Tibial nerve (tissue), 4 donors: ENCODE measurements around the gene KATNAL2. TPM values are rescaled to one million over a fixed set of nuclear protein-coding genes. Genes with fewer than 3 reads are reported as not detected.
A peak's percentile ranks its signal among the peaks of the same experiment; 100 is the strongest.

Experiments
- DNase-seq, 2 donors: peaks; one replicate each; pipeline ENCODE4 v3.0.0-alpha.2; 2019; ENCODE audit warnings: low spot score in 2 of 2
- H3K27ac ChIP-seq, 4 donors: fragments of 200-600 bp; sonication (generic) in 3 of 4; one replicate each; pipeline ENCODE4 v1.5.1; 2017 to 2019; ENCODE audit warnings: mild to moderate bottlenecking in 1 of 4
- H3K27me3 ChIP-seq, 2 donors: fragments of 200-600 bp; sonication (generic) in 1 of 2; one replicate each; pipeline versions ENCODE4 v1.5.1 to v1.6.0; 2017 to 2019
- H3K36me3 ChIP-seq, 3 donors: fragments of 200-600 bp; sonication (generic); one replicate each; pipeline ENCODE4 v1.5.1; 2018 to 2019
- H3K4me1 ChIP-seq, 4 donors: fragments of 200-600 bp; sonication (generic) in 3 of 4; one replicate each; pipeline ENCODE4 v1.5.1; 2017 to 2019
- H3K4me3 ChIP-seq, 4 donors: fragments of 200-600 bp; sonication (generic) in 3 of 4; one replicate each; pipeline ENCODE4 v1.5.1; 2017 to 2019; ENCODE audit warnings: mild to moderate bottlenecking in 1 of 4, moderate library complexity in 1 of 4
- H3K9me3 ChIP-seq, 4 donors: fragments of 200-600 bp; sonication (generic) in 3 of 4; one replicate each; pipeline ENCODE4 v1.5.1; 2017 to 2019
- CTCF ChIP-seq, 5 experiments: fragments of 200-600 bp in 3 of 5; fragments of 450-650 bp in 2 of 5; sonication (generic) in 3 of 5; IDR thresholded peaks; one replicate each; pipeline ENCODE4 v1.5.1; 2016 to 2019; ENCODE audit warnings: antibody characterized with exemption in 5 of 5, mild to moderate bottlenecking in 3 of 5, moderate library complexity in 2 of 5
- EP300 ChIP-seq, 2 donors: sonication (generic); formaldehyde crosslinking; IDR thresholded peaks; one replicate each; pipeline ENCODE4 v1.6.1; 2017; ENCODE audit warnings: antibody characterized with exemption in 2 of 2, mild to moderate bottlenecking in 1 of 2
- POLR2A ChIP-seq, 2 donors: fragments of 450-650 bp; IDR thresholded peaks; one replicate each; pipeline ENCODE4 v1.6.1; 2017; ENCODE audit warnings: antibody characterized with exemption in 2 of 2, mild to moderate bottlenecking in 2 of 2, moderate library complexity in 2 of 2
- WGBS, 2 donors: methylation state at CpG; one replicate each; pipeline ENCODE4 v1.1.5; 2018; 5-methylcytosine and 5-hydroxymethylcytosine counted together
- total RNA-seq, 4 donors: library from RNA; depleted of rRNA; stranded (reverse); fragments of >200 nt; gene quantifications; one replicate each; pipeline ENCODE4 v1.1.0, GENCODE V29; 2016

KATNAL2 gene
- total RNA-seq, 4 donors from 2014 or later: 2.4 to 11.7 (median 7.8) TPM

GRCh38 chr18:47087676-47088075 is 170.3 kb downstream of the KATNAL2 start:
- no peak for DNase-seq

GRCh38 chr18:47095810-47096209 is 178.4 kb downstream of the KATNAL2 start:
- DNase-seq: no peak
- TF ChIP-seq EP300 (IDR thresholded peaks at IDR 0.05): no peak
- no peak for TF ChIP-seq CTCF (IDR thresholded peaks at IDR 0.05)
- no peak for TF ChIP-seq POLR2A (IDR thresholded peaks at IDR 0.05)
- Histone ChIP-seq H3K4me3 (no peak overlapping the region), H3K27me3 (no peaks in the 10 kb centered on the region), H3K9me3 (no peaks in the 10 kb centered on the region), H3K36me3 (peaks cover 0 to 5% (median 0%) of the 10 kb centered on the region in 3 donors), H3K27ac (no peak overlapping the region), H3K4me1 (peaks cover 0 to 4% (median 0%) of the 10 kb centered on the region in 4 donors)
- WGBS, 2 donors: 65 to 66% methylated on average over 3 of the region's 3 CpGs

More at GRCh38 chr18:47087676-47088075, 170.3 kb downstream of the KATNAL2 start:
- H3K27ac ChIP-seq: no peak overlapping the region
- H3K9me3 ChIP-seq: no peaks in the 10 kb centered on the region
- 65 to 68% methylated on average over 5 of the region's 5 CpGs for WGBS, 2 donors
- no peaks in the 10 kb centered on the region for H3K4me1 ChIP-seq
- H3K27me3 ChIP-seq: no peaks in the 10 kb centered on the region
- peaks cover 0 to 8% (median 0%) of the 10 kb centered on the region in 3 donors for H3K36me3 ChIP-seq
- H3K4me3 ChIP-seq: no peak overlapping the region
- TF ChIP-seq EP300 (IDR thresholded peaks at IDR 0.05): no peak
- no peak for TF ChIP-seq POLR2A (IDR thresholded peaks at IDR 0.05)
- no peak for TF ChIP-seq CTCF (IDR thresholded peaks at IDR 0.05)

GRCh38 chr18:47100212-47100831 is 182.9 kb downstream of the KATNAL2 start:
- 33 to 37% methylated on average over 12 of the region's 12 CpGs for WGBS, 2 donors
- Histone ChIP-seq H3K36me3 (peaks cover 0 to 29% (median 0%) of the 10 kb centered on the region in 3 donors), H3K27me3 (no peaks in the 10 kb centered on the region), H3K4me3 (no peak overlapping the region), H3K27ac (no peak overlapping the region), H3K9me3 (no peaks in the 10 kb centered on the region), H3K4me1 (peaks cover 0 to 4% (median 0%) of the 10 kb centered on the region in 4 donors)
- peak; percentile 31 to 60 for DNase-seq
- no peak for TF ChIP-seq POLR2A (IDR thresholded peaks at IDR 0.05)
- no peak for TF ChIP-seq EP300 (IDR thresholded peaks at IDR 0.05)
- TF ChIP-seq CTCF (IDR thresholded peaks at IDR 0.05): peak; percentile 50 to 67 (median 60)

- Histone ChIP-seq H3K27ac (no peak overlapping the region), H3K36me3 (peaks cover 0 to 98% (median 6%) of the 10 kb centered on the region in 3 donors), H3K27me3 (no peaks in the 10 kb centered on the region), H3K4me3 (no peak overlapping the region), H3K9me3 (no peaks in the 10 kb centered on the region), H3K4me1 (no peaks in the 10 kb centered on the region)
- no peak for TF ChIP-seq EP300 (IDR thresholded peaks at IDR 0.05)
- no peak for TF ChIP-seq POLR2A (IDR thresholded peaks at IDR 0.05)
- TF ChIP-seq CTCF (IDR thresholded peaks at IDR 0.05): no peak
- 83 to 84% methylated on average over 3 of the region's 3 CpGs for WGBS, 2 donors
- DNase-seq: no peak
Observed at GRCh38 chr18:47108373-47108772, 191.0 kb downstream of the KATNAL2 start.

DNA sequence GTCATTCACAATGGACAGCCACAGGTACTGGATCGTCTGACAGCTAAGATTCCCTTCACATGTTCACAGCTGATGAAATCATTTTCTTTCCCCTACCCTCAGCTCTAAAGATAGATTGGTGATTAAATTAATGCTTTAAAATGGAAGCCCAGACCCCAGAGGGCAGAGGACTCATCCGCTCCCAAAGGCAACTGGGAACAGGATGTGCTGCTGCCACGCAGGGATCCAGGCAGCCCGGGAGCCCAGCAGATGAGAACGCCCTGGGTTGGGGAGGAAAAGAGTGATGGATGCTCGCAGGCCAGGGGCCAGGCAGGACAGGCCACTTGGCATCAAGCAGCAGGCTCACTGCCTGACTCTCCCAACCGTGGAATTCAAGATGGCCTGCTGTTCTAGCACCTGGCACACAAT is 191.6 kb downstream of the KATNAL2 start:
- Histone ChIP-seq H3K27ac (no peak overlapping the region), H3K4me3 (no peak overlapping the region), H3K27me3 (no peaks in the 10 kb centered on the region), H3K36me3 (peaks cover 0 to 98% (median 6%) of the 10 kb centered on the region in 3 donors), H3K4me1 (no peaks in the 10 kb centered on the region), H3K9me3 (no peaks in the 10 kb centered on the region)
- TF ChIP-seq CTCF (IDR thresholded peaks at IDR 0.05) (no peak), POLR2A (IDR thresholded peaks at IDR 0.05) (no peak)
- no peak for DNase-seq
- 80 to 94% methylated on average over 6 to 7 of the region's 7 CpGs for WGBS, 2 donors
